HCT116 (cell line): ENCODE results near the gene FUT9. TPM values are rescaled to one million over a fixed set of nuclear protein-coding genes. Genes with fewer than 3 reads are reported as not detected.

Experiments
- ATAC-seq: fragments of 200-7000 bp; cut with Tn5 transposase; 2 replicates; pipeline ENCODE4 v1.9.1; 2020; ENCODE audit warnings: mild to moderate bottlenecking, moderate library complexity
- BruUV-seq: library from RNA; stranded (reverse); fragments of 400-500 nt; replicated peaks from 2 replicates; lab custom pipeline; 2021; lab: Mats Ljungman, UMichigan
- CTCF ChIA-PET: fragments of 300-600 bp; sonication (Branson Sonifier 250); formaldehyde crosslinking; loops from one replicate; lab custom pipeline; 2021; ENCODE audit warnings: antibody characterized with exemption; lab: Charles Lee
- POLR2A ChIA-PET: fragments of 300-600, 350-600 bp; sonication (Branson Sonifier 250); formaldehyde crosslinking; loops from one replicate; lab custom pipeline; 2021; ENCODE audit warnings: antibody characterized with exemption; lab: Charles Lee
- RAD21 ChIA-PET, 2 experiments: fragments of 300-600 bp; sonication (Branson Sonifier 250); formaldehyde crosslinking; loops; one replicate each; lab custom pipeline; 2023; ENCODE audit warnings: low total read pairs in 2 of 2; ENCODE audit not compliant: uncharacterized antibody in 2 of 2, unreplicated experiment in 2 of 2, low non-redundant PET in 1 of 2; lab: Charles Lee
- DNase-seq: peaks from one replicate; pipeline ENCODE4 v3.0.0-alpha.2; 2010; ENCODE audit warnings: low read depth, low spot score
- H2AFZ ChIP-seq: fragments of 200-600 bp; shearing (Covaris generic), sonication (generic); 2 replicates; pipeline ENCODE4 v1.6.1; 2017; ENCODE audit warnings: low read depth, mixed run types, mixed read lengths, antibody characterized with exemption, low read length; ENCODE audit not compliant: poor library complexity, severe bottlenecking
- H3K27ac ChIP-seq: 2 replicates; pipeline ENCODE4 v1.5.1; 2012; ENCODE audit warnings: low read depth, low read length
- H3K27me3 ChIP-seq: fragments of 200-600 bp; sonication (generic); 2 replicates; pipeline ENCODE4 v1.6.1; 2016; ENCODE audit warnings: mixed run types, low read length, mixed read lengths; ENCODE audit not compliant: insufficient read depth
- H3K36me3 ChIP-seq, 2 experiments: fragments of 200-500 bp in 1 of 2; fragments of 200-600 bp in 1 of 2; sonication (Bioruptor generic) in 1 of 2; sonication (generic) in 1 of 2; 2 replicates each; pipeline versions ENCODE4 v1.5.1 to v1.6.1; 2014 to 2016; ENCODE audit warnings: low read length in 2 of 2, inconsistent platforms in 1 of 2, mixed read lengths in 1 of 2, mixed run types in 1 of 2; ENCODE audit not compliant: insufficient read depth in 2 of 2, control insufficient read depth in 1 of 2
- H3K4me1 ChIP-seq, 2 experiments: fragments of 200-600 bp in 1 of 2; sonication (generic) in 1 of 2; 2 replicates each; pipeline versions ENCODE4 v1.5.1 to v1.6.1; 2012 to 2017; ENCODE audit warnings: low read length in 2 of 2, inconsistent platforms in 1 of 2, mild to moderate bottlenecking in 1 of 2, mixed read lengths in 1 of 2, mixed run types in 1 of 2, moderate library complexity in 1 of 2; ENCODE audit not compliant: insufficient read depth in 2 of 2, control insufficient read depth in 1 of 2
- H3K4me2 ChIP-seq: fragments of 200-600 bp; sonication (generic); 2 replicates; pipeline ENCODE4 v1.6.1; 2017; ENCODE audit warnings: mixed run types, low read length, mixed read lengths
- H3K4me3 ChIP-seq, 2 experiments: fragments of 200-600 bp in 1 of 2; sonication (generic) in 1 of 2; replicated peaks in 1 of 2; 2 replicates each; pipeline ENCODE4 v1.5.1; 2011 to 2016; ENCODE audit warnings: low read length in 2 of 2, control low read depth in 1 of 2, low read depth in 1 of 2, mild to moderate bottlenecking in 1 of 2, mixed read lengths in 1 of 2, mixed run types in 1 of 2
- H3K79me2 ChIP-seq: fragments of 200-600 bp; sonication (generic); 2 replicates; pipeline ENCODE4 v1.6.1; 2017; ENCODE audit warnings: mild to moderate bottlenecking, mixed run types, low read length, moderate library complexity, mixed read lengths; ENCODE audit not compliant: insufficient read depth
- H3K9ac ChIP-seq: fragments of 200-600 bp; sonication (generic); 2 replicates; pipeline ENCODE4 v1.6.1; 2016; ENCODE audit warnings: low read length, mixed read lengths
- H3K9me2 ChIP-seq: fragments of 200-600 bp; sonication (generic), shearing (Covaris generic); 2 replicates; pipeline ENCODE4 v1.6.1; 2017; ENCODE audit warnings: mixed run types, mild to moderate bottlenecking, moderate library complexity; ENCODE audit not compliant: insufficient read depth
- H3K9me3 ChIP-seq, 2 experiments: fragments of 200-500 bp in 1 of 2; fragments of 200-600 bp in 1 of 2; sonication (Bioruptor generic) in 1 of 2; sonication (generic) in 1 of 2; 2 replicates each; pipeline ENCODE4 v1.6.1; 2014 to 2017; ENCODE audit warnings: low read length in 2 of 2, mixed read lengths in 2 of 2, inconsistent platforms in 1 of 2, low read depth in 1 of 2, mild to moderate bottlenecking in 1 of 2, mixed run types in 1 of 2, moderate library complexity in 1 of 2; ENCODE audit not compliant: control insufficient read depth in 1 of 2, insufficient read depth in 1 of 2
- H4K20me1 ChIP-seq: fragments of 200-600 bp; sonication (generic), shearing (Covaris generic); 2 replicates; pipeline ENCODE4 v1.6.1; 2017; ENCODE audit warnings: mixed run types, mild to moderate bottlenecking, moderate library complexity; ENCODE audit not compliant: insufficient read depth
- CEBPB ChIP-seq: IDR thresholded peaks from 2 replicates; pipeline ENCODE4 v1.6.1; 2012; ENCODE audit warnings: low read depth
- EGR1 ChIP-seq: IDR thresholded peaks from 2 replicates; pipeline ENCODE4 v1.6.1; 2012; ENCODE audit warnings: low read depth
- ELF1 ChIP-seq: IDR thresholded peaks from 2 replicates; pipeline ENCODE4 v1.6.1; 2012; ENCODE audit warnings: low read depth, borderline replicate concordance
- EZH2 ChIP-seq: fragments of 200-600 bp; sonication (generic); IDR thresholded peaks from 2 replicates; pipeline ENCODE4 v1.6.1; 2017; ENCODE audit warnings: antibody characterized with exemption, mixed run types
- EZH2phosphoT487 ChIP-seq: fragments of 200-600 bp; IDR thresholded peaks from 2 replicates; pipeline ENCODE4 v1.6.1; 2018; ENCODE audit warnings: antibody characterized with exemption, borderline replicate concordance
- FOSL1 ChIP-seq: IDR thresholded peaks from 2 replicates; pipeline ENCODE4 v1.6.1; 2012; ENCODE audit warnings: low read depth
- POLR2A ChIP-seq: IDR thresholded peaks from 2 replicates; pipeline ENCODE4 v1.7.0; 2011; ENCODE audit warnings: borderline replicate concordance; ENCODE audit not compliant: insufficient read depth, insufficient read length; ENCODE audit errors: extremely low read depth
- POLR2AphosphoS5 ChIP-seq: IDR thresholded peaks from 2 replicates; pipeline ENCODE4 v1.6.1; 2011; ENCODE audit warnings: mild to moderate bottlenecking, low read depth, low read length, moderate library complexity
- TCF7L2 ChIP-seq: IDR thresholded peaks from 2 replicates; pipeline ENCODE4 v1.7.0; 2011; ENCODE audit warnings: borderline replicate concordance, inconsistent platforms; ENCODE audit not compliant: insufficient read depth, insufficient read length; ENCODE audit errors: extremely low read depth
- YY1 ChIP-seq: IDR thresholded peaks from 2 replicates; pipeline ENCODE4 v1.6.1; 2011; ENCODE audit warnings: low read length, low read depth, moderate library complexity, mild to moderate bottlenecking; ENCODE audit not compliant: insufficient replicate concordance; ENCODE audit errors: extremely low read depth
- ZNF274 ChIP-seq: fragments of 200-500 bp; sonication (Bioruptor generic); IDR thresholded peaks from 2 replicates; pipeline ENCODE4 v1.6.1; 2014; ENCODE audit warnings: mild to moderate bottlenecking, low read depth, low read length, inconsistent platforms
- intact Hi-C: fragments of 100-400 bp; cut with micrococcal nuclease; formaldehyde crosslinking; loops from 2 replicates; pipeline ENCODE4 v1.10.0; 2022
- total RNA-seq: library from RNA; stranded (reverse); gene quantifications from one replicate; pipeline ENCODE4 v1.2.1, GENCODE V29; 2021; ENCODE audit not compliant: unreplicated experiment
- TF ChIP-seq, protein P1 (sequence below): IDR thresholded peaks from 2 replicates; pipeline ENCODE4 v1.6.1; 2012

Gene FUT9
- total RNA-seq, 1 experiment from 2014 or later = not detected

DNA sequence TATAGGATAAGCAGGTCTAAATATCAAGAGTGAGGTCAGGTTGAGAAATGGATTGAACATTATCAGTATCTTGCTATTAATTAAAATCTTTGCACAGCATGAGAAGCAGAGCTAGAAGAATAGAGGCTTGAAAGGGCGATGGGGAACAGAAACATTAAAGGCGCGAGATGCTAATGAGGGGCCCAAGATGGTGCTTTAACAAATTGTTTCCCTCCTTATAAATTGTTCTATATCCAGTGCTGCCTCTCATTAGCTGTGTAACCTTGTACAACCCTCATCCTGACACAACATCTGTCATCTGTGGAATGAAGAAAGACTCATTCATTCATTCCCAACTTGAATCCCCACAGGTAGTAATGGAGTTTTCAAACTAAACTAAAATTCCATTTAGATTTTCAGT lies 57.8 kb downstream of the FUT9 start:
- RAD21 ChIA-PET = interaction anchor here in 1 of 2 experiments (0.7 kb wide), 1 partner anchor 169 kb away, joined by 8 read pairs; no protein-coding TSS in a partner anchor
- no peaks in the 10 kb centered on the region for H3K9me2 ChIP-seq
- no peak overlapping the region for H3K4me2 ChIP-seq
- H3K9me3 ChIP-seq = no peaks in the 10 kb centered on the region
- BruUV-seq = no TSS peak
- POLR2A ChIA-PET = no interaction called here
- H3K4me3 ChIP-seq = no peak overlapping the region
- H3K9ac ChIP-seq = no peak overlapping the region
- DNase-seq (no peak), ATAC-seq (no peak)
- H2AFZ ChIP-seq = no peak overlapping the region
- no peak for TF ChIP-seq EGR1
- no peak for TF ChIP-seq EZH2phosphoT487
- no peak for TF ChIP-seq POLR2AphosphoS5
- TF ChIP-seq ZNF274 = no peak
- TF ChIP-seq, protein P1, sequence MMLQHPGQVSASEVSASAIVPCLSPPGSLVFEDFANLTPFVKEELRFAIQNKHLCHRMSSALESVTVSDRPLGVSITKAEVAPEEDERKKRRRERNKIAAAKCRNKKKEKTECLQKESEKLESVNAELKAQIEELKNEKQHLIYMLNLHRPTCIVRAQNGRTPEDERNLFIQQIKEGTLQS = no peak
- TF ChIP-seq EZH2 = no peak
- TF ChIP-seq POLR2A = no peak
- TF ChIP-seq CEBPB = no peak
- no peak for TF ChIP-seq ELF1
- no peak for TF ChIP-seq YY1
- intact Hi-C loops = no loop called here
- H4K20me1 ChIP-seq = no peaks in the 10 kb centered on the region
- no peak overlapping the region for H3K27ac ChIP-seq
- no peaks in the 10 kb centered on the region for H3K27me3 ChIP-seq
- no peaks in the 10 kb centered on the region for H3K4me1 ChIP-seq
- no peaks in the 10 kb centered on the region for H3K36me3 ChIP-seq
- H3K79me2 ChIP-seq = no peaks in the 10 kb centered on the region
- CTCF ChIA-PET = no interaction called here

DNA sequence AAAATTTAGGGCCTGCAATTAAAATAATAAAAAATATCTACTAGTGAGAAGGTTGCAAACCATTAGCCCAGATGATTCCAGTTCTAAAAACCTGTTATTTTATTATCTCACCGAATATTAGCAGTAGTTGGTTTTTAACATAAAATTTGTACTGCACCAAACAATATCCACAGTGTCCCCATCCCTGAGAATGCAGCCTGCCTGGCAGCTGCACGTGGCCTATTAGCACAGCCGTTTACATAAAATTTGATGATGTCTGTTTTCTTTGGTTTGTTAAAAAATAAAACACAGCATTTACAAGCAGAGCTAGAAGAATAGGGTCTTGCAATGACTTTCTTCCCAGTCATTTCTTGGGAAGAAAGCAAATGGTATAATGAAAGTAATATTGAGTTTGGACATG lies 58.2 kb downstream of the FUT9 start:
- POLR2A ChIA-PET = no interaction called here
- ATAC-seq = no peak

More for the DNA sequence above, 58.2 kb downstream of the FUT9 start:
- Histone ChIP-seq H3K27ac (no peak overlapping the region), H3K9me3 (no peaks in the 10 kb centered on the region), H3K4me2 (no peak overlapping the region), H3K36me3 (no peaks in the 10 kb centered on the region), H3K9me2 (no peaks in the 10 kb centered on the region), H3K4me1 (no peaks in the 10 kb centered on the region), H3K27me3 (no peaks in the 10 kb centered on the region), H3K9ac (no peak overlapping the region), H3K79me2 (no peaks in the 10 kb centered on the region), H2AFZ (no peak overlapping the region), H3K4me3 (no peak overlapping the region), H4K20me1 (no peaks in the 10 kb centered on the region)
- no peak for DNase-seq
- RAD21 ChIA-PET = no interaction called here
- CTCF ChIA-PET = no interaction called here
- no TSS peak for BruUV-seq
- TF ChIP-seq TCF7L2 (no peak), POLR2AphosphoS5 (no peak), FOSL1 (no peak)
- intact Hi-C loops = no loop called here
